GM12872 (cell line): Measurements from ENCODE around the gene LDLRAD4.

Experiments used
- TF ChIP-seq, protein P1 (sequence below): IDR thresholded peaks from 3 replicates; pipeline ENCODE4 v1.5.1; 2011; ENCODE audit warnings: low read depth, mild to moderate bottlenecking, low read length, moderate library complexity; ENCODE audit not compliant: insufficient read depth

Gene LDLRAD4

DNA sequence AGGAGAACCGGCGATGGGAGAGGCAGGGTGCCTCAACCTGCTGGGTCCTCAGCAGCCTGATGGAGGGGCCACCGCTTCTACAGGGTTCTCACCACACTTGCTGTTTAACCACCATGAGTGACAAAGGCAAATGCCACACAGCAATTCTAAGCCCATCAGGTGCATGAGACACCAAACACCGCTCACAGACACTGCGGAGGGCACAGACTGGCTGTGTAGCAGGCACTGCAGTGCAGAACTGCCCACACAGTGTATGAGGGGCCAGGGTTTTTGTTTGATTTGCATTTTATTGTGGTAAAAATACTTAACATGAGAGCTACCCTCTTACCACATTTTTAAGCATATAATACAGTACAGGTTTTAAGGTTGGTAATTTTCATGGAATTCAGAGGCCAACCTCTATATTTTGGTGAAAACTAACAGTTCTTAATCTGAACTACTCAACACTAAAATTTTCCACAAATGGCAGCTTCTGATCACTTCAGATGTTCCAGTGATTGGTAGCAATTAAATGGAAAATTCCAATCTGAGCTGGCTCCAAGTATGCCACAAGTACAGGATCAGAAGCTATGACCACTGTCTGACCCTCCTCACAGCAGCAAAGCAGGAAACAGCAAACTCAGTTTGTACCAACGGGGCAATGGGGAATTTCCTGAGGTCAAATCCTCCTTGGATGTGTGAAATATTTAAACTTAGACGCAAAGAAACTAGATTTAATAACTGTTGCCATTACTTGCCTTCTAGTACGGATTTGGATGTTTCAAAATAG, 440.1 kb downstream of the LDLRAD4 start:
- TF ChIP-seq, protein P1, sequence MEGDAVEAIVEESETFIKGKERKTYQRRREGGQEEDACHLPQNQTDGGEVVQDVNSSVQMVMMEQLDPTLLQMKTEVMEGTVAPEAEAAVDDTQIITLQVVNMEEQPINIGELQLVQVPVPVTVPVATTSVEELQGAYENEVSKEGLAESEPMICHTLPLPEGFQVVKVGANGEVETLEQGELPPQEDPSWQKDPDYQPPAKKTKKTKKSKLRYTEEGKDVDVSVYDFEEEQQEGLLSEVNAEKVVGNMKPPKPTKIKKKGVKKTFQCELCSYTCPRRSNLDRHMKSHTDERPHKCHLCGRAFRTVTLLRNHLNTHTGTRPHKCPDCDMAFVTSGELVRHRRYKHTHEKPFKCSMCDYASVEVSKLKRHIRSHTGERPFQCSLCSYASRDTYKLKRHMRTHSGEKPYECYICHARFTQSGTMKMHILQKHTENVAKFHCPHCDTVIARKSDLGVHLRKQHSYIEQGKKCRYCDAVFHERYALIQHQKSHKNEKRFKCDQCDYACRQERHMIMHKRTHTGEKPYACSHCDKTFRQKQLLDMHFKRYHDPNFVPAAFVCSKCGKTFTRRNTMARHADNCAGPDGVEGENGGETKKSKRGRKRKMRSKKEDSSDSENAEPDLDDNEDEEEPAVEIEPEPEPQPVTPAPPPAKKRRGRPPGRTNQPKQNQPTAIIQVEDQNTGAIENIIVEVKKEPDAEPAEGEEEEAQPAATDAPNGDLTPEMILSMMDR, result no peak

DNA sequence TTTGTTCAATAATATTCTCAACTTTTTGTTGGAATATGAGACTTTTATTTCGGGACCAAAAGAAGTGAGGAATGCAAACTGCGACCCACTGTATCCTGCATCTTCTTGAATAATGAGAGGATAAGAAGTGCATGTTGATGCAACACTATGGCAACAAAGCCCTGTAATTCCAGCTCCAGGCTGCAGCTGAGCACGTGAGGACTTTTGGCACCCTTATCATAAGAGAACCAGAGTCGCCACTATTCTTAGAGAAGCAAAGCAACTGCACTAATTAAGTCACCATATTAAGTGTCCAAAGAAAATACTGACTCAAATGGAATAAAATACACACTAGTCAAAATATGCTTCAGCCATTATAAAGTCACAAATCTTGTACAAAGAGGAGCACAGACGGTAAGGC, 441.9 kb downstream of the LDLRAD4 start:
- TF ChIP-seq, protein P1, result no peak

DNA sequence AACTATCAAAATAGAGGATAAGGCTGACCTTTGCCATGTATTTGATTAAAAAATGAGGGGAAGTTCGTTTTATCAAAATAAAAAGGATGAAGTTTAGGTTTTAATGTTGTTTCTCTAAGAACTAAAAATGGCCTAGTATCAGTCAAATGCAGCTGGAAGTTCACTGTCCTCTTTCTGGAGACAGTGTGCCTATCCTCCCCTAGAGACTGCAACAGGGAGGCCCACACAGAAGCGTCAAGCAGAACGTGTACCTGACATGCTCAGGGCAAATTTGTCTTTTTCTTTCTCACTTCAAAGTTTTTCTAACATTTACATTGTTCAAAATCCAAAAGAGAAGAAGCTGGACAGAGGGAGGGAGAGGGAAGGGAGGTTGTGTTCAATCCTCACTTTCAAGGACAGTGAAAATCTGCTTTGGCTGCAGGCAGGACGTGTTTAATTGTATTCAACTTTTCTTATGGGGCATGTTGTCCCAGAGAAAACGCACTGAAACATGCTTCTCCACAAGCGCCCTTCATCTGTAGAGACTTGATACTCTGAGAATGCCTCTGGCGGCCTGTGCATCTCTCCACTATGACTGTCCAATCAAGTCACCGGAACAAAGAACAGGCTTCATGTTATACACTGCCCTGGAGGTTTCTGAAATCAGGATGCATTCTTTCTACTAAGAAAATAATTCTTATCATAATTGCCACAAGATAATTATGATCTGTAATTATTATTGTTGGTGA, 442.7 kb downstream of the LDLRAD4 start:
- TF ChIP-seq, protein P1, result no peak

DNA sequence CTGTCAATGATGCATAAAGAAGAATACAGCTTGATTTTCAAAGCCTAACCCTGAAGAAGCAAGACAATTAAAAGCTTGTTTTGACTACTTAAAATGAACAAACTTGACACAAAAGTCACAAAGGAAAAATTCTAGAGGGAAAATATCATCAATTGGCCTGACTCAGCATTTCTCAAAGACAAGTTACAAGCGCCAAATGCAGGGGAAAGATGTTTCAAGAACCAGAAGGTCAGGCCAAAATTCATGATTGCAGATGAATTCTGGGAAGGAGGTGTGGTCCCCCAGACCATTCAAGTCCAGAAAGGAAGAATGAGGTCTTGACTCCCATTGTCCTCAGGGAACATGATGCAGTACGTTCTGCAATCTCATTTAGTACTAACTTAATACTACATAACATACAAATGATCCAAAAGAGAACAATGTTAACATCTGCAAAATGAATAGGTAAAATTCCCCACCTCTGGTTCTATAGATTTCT, 443.3 kb downstream of the LDLRAD4 start:
- TF ChIP-seq, protein P1, result no peak

DNA sequence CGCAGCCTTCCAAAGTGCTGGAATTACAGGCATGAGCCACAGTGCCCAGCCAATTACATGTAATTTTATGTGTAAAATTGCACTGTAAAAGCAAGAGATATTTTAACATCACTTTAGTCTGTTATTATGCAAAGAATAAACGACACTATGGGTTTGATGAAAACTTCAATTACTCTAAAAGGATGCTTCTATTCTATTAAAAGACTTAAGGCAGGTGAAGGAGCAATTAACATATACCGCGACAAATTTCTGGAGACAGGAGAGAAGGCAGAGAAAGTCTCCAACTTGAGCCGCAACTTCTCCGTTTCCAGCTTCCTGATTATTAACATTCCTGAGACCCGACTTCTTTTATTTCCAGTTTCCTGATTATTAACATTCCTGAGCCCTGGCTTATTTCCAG, 454.1 kb downstream of the LDLRAD4 start:
- TF ChIP-seq, protein P1, result no peak

DNA sequence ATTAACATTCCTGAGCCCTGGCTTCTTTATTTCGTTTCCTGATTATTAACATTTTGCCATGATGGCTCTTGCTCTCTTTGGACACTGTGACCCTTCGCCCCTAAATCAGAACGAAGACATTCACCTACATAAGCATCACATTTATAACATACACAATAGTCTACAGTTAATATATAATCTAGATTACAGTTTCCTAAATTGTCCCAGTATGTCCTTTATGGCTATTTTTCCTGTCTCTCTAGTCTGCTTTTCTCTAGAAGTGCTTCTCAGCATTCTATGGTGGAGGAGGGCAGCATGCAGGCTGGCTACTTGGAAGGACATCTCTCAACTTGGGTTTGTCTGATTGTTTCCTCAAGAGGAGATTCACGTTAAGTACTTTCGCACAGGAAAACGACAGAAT, 457.9 kb downstream of the LDLRAD4 start:
- TF ChIP-seq, protein P1, result no peak

DNA sequence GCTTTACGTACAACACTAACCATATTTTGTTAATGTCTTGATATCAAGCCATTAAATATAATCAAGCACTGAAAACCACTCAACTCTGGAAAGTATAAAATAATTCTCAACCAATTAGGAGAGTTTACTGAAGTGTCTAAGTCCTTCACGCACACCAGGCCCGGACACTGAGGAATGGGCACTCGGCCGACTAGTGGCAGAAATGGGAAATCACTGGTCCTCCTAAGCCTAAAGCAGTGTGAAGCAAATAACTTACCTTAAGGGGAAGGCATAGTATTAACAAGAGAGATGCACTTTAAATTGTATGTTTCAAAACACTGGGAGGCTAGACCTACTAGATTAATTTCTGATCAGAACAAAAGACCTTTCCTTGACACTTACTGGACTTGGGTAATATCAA, 462.1 kb downstream of the LDLRAD4 start:
- TF ChIP-seq, protein P1, result peak; percentile 40; the same call in 1 of the 3 replicates
